Keratinocyte (primary cell): ENCODE measurements around the gene RIN3. TPM values are rescaled to one million over a fixed set of nuclear protein-coding genes. Genes with fewer than 3 reads are reported as not detected.

ENCODE experiments used
- DNase-seq: peaks from one replicate; pipeline ENCODE4 v3.0.0-alpha.2; 2011; ENCODE audit warnings: low read depth, missing footprints, low spot score
- FAIRE-seq: peaks from 2 replicates; lab custom pipeline; 2011; peaks lifted over from hg19 to GRCh38; lab: Jason Lieb, UNC
- H2AFZ ChIP-seq: 2 replicates; pipeline ENCODE4 v1.6.0; 2012; ENCODE audit warnings: low read length, control low read depth, inconsistent platforms; ENCODE audit not compliant: control insufficient read depth
- H3K27ac ChIP-seq: 2 replicates; pipeline ENCODE4 v1.5.1; 2011; ENCODE audit warnings: low read length; ENCODE audit not compliant: control insufficient read depth, insufficient read depth
- H3K27me3 ChIP-seq: 3 replicates; pipeline ENCODE4 v1.6.0; 2011; ENCODE audit warnings: low read length; ENCODE audit not compliant: control insufficient read depth, insufficient read depth; ENCODE audit errors: extremely low read depth
- H3K36me3 ChIP-seq, 2 experiments: 2 replicates in 1 of 2; 3 replicates in 1 of 2; pipeline ENCODE4 v1.5.1; 2011; ENCODE audit warnings: low read length in 2 of 2, mild to moderate bottlenecking in 1 of 2; ENCODE audit not compliant: control insufficient read depth in 2 of 2, insufficient read depth in 2 of 2; ENCODE audit errors: extremely low read depth in 1 of 2
- H3K4me1 ChIP-seq: 3 replicates; pipeline ENCODE4 v1.5.1; 2011; ENCODE audit warnings: low read length; ENCODE audit not compliant: control insufficient read depth, insufficient read depth; ENCODE audit errors: extremely low read depth
- H3K4me2 ChIP-seq: 3 replicates; pipeline ENCODE4 v1.6.0; 2011; ENCODE audit warnings: low read depth, low read length; ENCODE audit not compliant: control insufficient read depth, insufficient read depth; ENCODE audit errors: extremely low read depth
- H3K4me3 ChIP-seq, 3 experiments: fragments of 200-600 bp in 1 of 3; sonication (generic) in 1 of 3; 2 replicates in 2 of 3; 3 replicates in 1 of 3; pipeline ENCODE4 v1.5.1; 2011 to 2016; ENCODE audit warnings: low read length in 3 of 3, mild to moderate bottlenecking in 3 of 3, control low read depth in 2 of 3, inconsistent platforms in 1 of 3, low read depth in 1 of 3, mixed read lengths in 1 of 3, mixed run types in 1 of 3, moderate library complexity in 1 of 3; ENCODE audit not compliant: control insufficient read depth in 2 of 3, insufficient read depth in 2 of 3; ENCODE audit errors: extremely low read depth in 1 of 3
- H3K79me2 ChIP-seq: 2 replicates; pipeline ENCODE4 v1.6.0; 2012; ENCODE audit warnings: low read length; ENCODE audit not compliant: control insufficient read depth, insufficient read depth
- H3K9ac ChIP-seq: 3 replicates; pipeline ENCODE4 v1.6.0; 2011; ENCODE audit warnings: low read length; ENCODE audit not compliant: control insufficient read depth, insufficient read depth; ENCODE audit errors: extremely low read depth
- H3K9me1 ChIP-seq: 3 replicates; pipeline ENCODE4 v1.6.0; 2011; ENCODE audit warnings: low read length; ENCODE audit not compliant: control insufficient read depth, insufficient read depth; ENCODE audit errors: extremely low read depth
- H3K9me3 ChIP-seq: 2 replicates; pipeline ENCODE4 v1.5.1; 2012; ENCODE audit warnings: low read depth, low read length; ENCODE audit not compliant: control insufficient read depth
- H4K20me1 ChIP-seq: 3 replicates; pipeline ENCODE4 v1.6.0; 2011; ENCODE audit warnings: low read length; ENCODE audit not compliant: control insufficient read depth, insufficient read depth; ENCODE audit errors: extremely low read depth
- CTCF ChIP-seq, 3 experiments: IDR thresholded peaks in 1 of 3; conservative IDR thresholded peaks in 1 of 3; optimal IDR thresholded peaks in 1 of 3; 2 replicates in 2 of 3; 3 replicates in 1 of 3; pipeline versions ENCODE3 to v1.5.1; 2011; ENCODE audit warnings: low read length in 3 of 3, mild to moderate bottlenecking in 3 of 3, moderate library complexity in 2 of 3, control low read depth in 1 of 3, inconsistent platforms in 1 of 3; ENCODE audit not compliant: insufficient read depth in 2 of 3; ENCODE audit errors: extremely low read depth in 1 of 3
- EZH2 ChIP-seq: IDR thresholded peaks from one replicate; pipeline ENCODE4 v1.6.1; 2012; ENCODE audit warnings: inconsistent platforms, mild to moderate bottlenecking, low read length, moderate library complexity
- dilution Hi-C: fragments of 300-500 bp; cut with MboI; formaldehyde crosslinking; loops from one replicate; pipeline ENCODE4 v1.7.0; 2020; ENCODE audit warnings: low sequenced_read_pairs; ENCODE audit not compliant: extremely low pct_ligation_motif_present
- polyA plus RNA-seq, 5 experiments: library from polyadenylated mRNA; depleted of rRNA in 3 of 5; stranded (reverse) in 3 of 5; stranded (forward) in 1 of 5; unstranded in 1 of 5; fragments of >200 nt; gene quantifications; 1 replicate in 1 of 5; 2 replicates in 3 of 5; 3 replicates in 1 of 5; pipeline versions ENCODE4 v1.2.1 to v1.2.3, GENCODE V29; 2011 to 2012; ENCODE audit warnings: missing spikeins in 2 of 5, low read depth in 1 of 5, low replicate concordance in 1 of 5

The RIN3 gene
- polyA plus RNA-seq, 1 donor (not counting 4 experiments of a cell fraction or from before 2014, with no cell fraction given) = 1.2 TPM

- H3K9me3 ChIP-seq = peaks cover 2% of the 10 kb centered on the region
- H3K36me3 ChIP-seq = peaks cover 3 to 7% of the 10 kb centered on the region in 2 experiments
- H3K9me1 ChIP-seq = no peaks in the 10 kb centered on the region
- dilution Hi-C loops = no loop called here
- peak overlapping the region; percentile 11 for H3K4me2 ChIP-seq
- no peak overlapping the region for H3K4me3 ChIP-seq
- H3K79me2 ChIP-seq = no peaks in the 10 kb centered on the region
- no peaks in the 10 kb centered on the region for H3K27me3 ChIP-seq
- TF ChIP-seq CTCF (optimal IDR thresholded peaks at IDR 0.05 in 1 of 3, IDR thresholded peaks at IDR 0.05 in 1 of 3, conservative IDR thresholded peaks at IDR 0.05 in 1 of 3; ENCODE audit: extremely low read depth in 1 of 3, insufficient read depth in 2 of 3, low read length in 3 of 3) (no peak), EZH2 (no peak)
- no peak for FAIRE-seq
- H3K4me1 ChIP-seq = peaks cover 18% of the 10 kb centered on the region
- no peak overlapping the region for H2AFZ ChIP-seq
- peaks cover 3% of the 10 kb centered on the region for H4K20me1 ChIP-seq
- no peak overlapping the region for H3K27ac ChIP-seq
- no peak for DNase-seq
- no peak overlapping the region for H3K9ac ChIP-seq
These were observed 52.1 kb downstream of the RIN3 start for GRCh38 chr14:92565718-92566115.

GRCh38 chr14:92567173-92567725, 53.7 kb downstream of the RIN3 start:
- dilution Hi-C loops = no loop called here

More at GRCh38 chr14:92567173-92567725, 53.7 kb downstream of the RIN3 start:
- H4K20me1 ChIP-seq = peaks cover 3% of the 10 kb centered on the region
- peaks cover 2% of the 10 kb centered on the region for H3K9me3 ChIP-seq
- DNase-seq (no peak), FAIRE-seq (no peak)
- H3K36me3 ChIP-seq = peaks cover 3 to 7% of the 10 kb centered on the region in 2 experiments
- no peaks in the 10 kb centered on the region for H3K9me1 ChIP-seq
- peaks cover 18% of the 10 kb centered on the region for H3K4me1 ChIP-seq
- H3K4me2 ChIP-seq = no peak overlapping the region
- H3K27me3 ChIP-seq = no peaks in the 10 kb centered on the region
- H3K79me2 ChIP-seq = no peaks in the 10 kb centered on the region
- H3K9ac ChIP-seq = no peak overlapping the region
- H3K27ac ChIP-seq = no peak overlapping the region
- no peak overlapping the region for H2AFZ ChIP-seq
- TF ChIP-seq EZH2 (no peak), CTCF (optimal IDR thresholded peaks at IDR 0.05 in 1 of 3, IDR thresholded peaks at IDR 0.05 in 1 of 3, conservative IDR thresholded peaks at IDR 0.05 in 1 of 3; ENCODE audit: extremely low read depth in 1 of 3, insufficient read depth in 2 of 3, low read length in 3 of 3) (no peak)
- H3K4me3 ChIP-seq = no peak overlapping the region
